ACC112 (cell line): ENCODE measurements around the gene SERPINA1.
"Not testable (repeated sequence)": the region's sequence is repeated elsewhere in the genome, so short reads cannot be mapped to it uniquely, and the experiment has no call there.

ENCODE experiments used
- H2AFZ ChIP-seq: fragments of 200-600 bp; sonication (generic); one replicate; pipeline ENCODE4 v1.6.0; 2017; ENCODE audit warnings: antibody characterized with exemption, low read length; ENCODE audit not compliant: unreplicated experiment
- H3K27ac ChIP-seq: fragments of 200-600 bp; sonication (generic); 2 replicates; pipeline ENCODE4 v1.5.1; 2014; ENCODE audit warnings: low read depth, mild to moderate bottlenecking, antibody characterized with exemption, low read length, moderate library complexity
- H3K27me3 ChIP-seq: fragments of 200-600 bp; sonication (generic); 2 replicates; pipeline ENCODE4 v1.6.1; 2014; ENCODE audit warnings: mild to moderate bottlenecking, antibody characterized with exemption, low read length, moderate library complexity, mixed read lengths; ENCODE audit not compliant: insufficient read depth
- H3K36me3 ChIP-seq: fragments of 200-600 bp; sonication (generic); 2 replicates; pipeline ENCODE4 v1.6.1; 2016; ENCODE audit warnings: mild to moderate bottlenecking, antibody characterized with exemption, low read length, moderate library complexity, mixed read lengths; ENCODE audit not compliant: insufficient read depth
- H3K4me1 ChIP-seq: fragments of 200-600 bp; sonication (generic); one replicate; pipeline ENCODE4 v1.6.1; 2016; ENCODE audit warnings: low read length, mixed read lengths; ENCODE audit not compliant: insufficient read depth, unreplicated experiment, control insufficient read depth
- H3K4me3 ChIP-seq: fragments of 200-600 bp; sonication (generic); 2 replicates; pipeline ENCODE4 v1.5.1; 2014; ENCODE audit warnings: mild to moderate bottlenecking, low read depth, low read length
- H3K79me2 ChIP-seq: fragments of 200-600 bp; sonication (generic); one replicate; pipeline ENCODE4 v1.6.0; 2016; ENCODE audit warnings: low read length; ENCODE audit not compliant: control insufficient read depth, unreplicated experiment, insufficient read depth

SERPINA1 gene

DNA sequence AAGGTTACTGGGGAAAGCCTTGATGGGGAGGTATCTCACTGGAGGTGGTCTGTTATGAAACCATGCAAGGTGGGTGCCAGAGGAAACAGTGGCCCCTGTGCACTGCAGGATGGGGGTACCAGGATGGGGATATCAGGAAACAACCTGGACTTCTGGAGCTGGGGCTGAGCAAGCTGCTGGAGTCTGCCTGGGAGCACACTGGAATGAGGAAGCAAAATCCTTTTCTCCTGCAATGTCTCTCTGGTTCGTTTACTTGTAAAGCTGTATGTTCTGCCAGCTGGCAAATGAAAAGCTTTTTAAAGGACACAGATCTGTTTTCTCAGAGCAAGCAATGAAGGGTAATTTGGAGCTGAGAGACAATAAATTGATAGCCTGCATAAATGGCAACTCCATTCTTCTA lies 23.2 kb upstream of the SERPINA1 start:
- Histone ChIP-seq H2AFZ (no peak overlapping the region), H3K4me3 (no peak overlapping the region), H3K36me3 (no peaks in the 10 kb centered on the region), H3K27ac (no peak overlapping the region), H3K27me3 (peaks cover 7% of the 10 kb centered on the region; the same call in 1 of the 2 replicates), H3K4me1 (no peaks in the 10 kb centered on the region), H3K79me2 (no peaks in the 10 kb centered on the region)

DNA sequence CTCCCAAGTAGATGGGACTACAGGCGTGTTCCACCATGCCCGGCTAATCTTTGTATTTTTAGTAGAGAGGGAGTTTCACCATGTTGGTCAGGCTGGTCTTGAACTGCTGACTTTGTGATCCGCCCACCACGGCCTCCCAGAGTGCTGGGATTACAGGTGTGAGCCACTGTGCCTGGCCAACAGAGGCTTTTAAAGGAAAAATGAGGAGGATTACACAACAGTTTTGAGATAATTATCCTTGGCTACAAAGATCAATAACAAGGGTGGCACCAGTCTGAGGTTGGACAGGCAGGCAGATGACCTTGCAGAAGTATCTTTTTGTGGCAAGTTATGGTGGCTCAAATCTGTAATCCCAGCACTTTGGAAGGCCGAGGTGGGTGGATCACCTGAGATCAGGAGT lies 21.0 kb upstream of the SERPINA1 start:
- H3K36me3 ChIP-seq, H3K4me1 ChIP-seq, H3K27ac ChIP-seq, H2AFZ ChIP-seq, H3K79me2 ChIP-seq, H3K4me3 ChIP-seq, H3K27me3 ChIP-seq: not testable (repeated sequence)

DNA sequence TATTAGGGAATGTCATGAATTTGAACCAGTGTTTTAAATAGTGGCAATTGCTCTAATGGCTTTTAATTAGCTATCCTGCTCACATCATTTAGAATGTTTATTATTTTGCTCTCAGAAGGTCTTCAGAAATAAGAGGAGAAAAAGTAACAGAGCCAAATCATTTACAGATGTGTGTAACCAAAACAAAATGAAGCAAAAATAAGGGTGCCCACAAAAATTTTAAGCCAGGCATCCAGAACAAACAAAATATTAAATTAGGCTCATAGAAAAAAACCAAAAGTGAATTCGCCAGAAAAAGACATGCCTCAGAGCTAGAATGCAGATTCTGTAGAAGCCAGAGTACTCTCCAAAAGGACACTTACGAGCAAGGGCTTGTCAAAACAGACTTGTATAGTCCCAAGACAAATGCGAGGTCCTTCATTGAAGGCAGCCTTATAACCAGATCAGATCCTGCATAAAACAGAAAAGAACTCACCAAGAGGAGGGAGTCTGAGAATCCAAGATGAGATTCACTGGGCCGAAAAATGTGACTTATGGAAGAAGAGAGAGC lies 20.2 kb upstream of the SERPINA1 start:
- no peak overlapping the region for H3K27ac ChIP-seq
- peaks cover 7% of the 10 kb centered on the region; the same call in 1 of the 2 replicates for H3K27me3 ChIP-seq
- no peaks in the 10 kb centered on the region for H3K79me2 ChIP-seq
- H2AFZ ChIP-seq: no peak overlapping the region
- H3K4me1 ChIP-seq: no peaks in the 10 kb centered on the region
- H3K4me3 ChIP-seq: no peak overlapping the region
- H3K36me3 ChIP-seq: no peaks in the 10 kb centered on the region

DNA sequence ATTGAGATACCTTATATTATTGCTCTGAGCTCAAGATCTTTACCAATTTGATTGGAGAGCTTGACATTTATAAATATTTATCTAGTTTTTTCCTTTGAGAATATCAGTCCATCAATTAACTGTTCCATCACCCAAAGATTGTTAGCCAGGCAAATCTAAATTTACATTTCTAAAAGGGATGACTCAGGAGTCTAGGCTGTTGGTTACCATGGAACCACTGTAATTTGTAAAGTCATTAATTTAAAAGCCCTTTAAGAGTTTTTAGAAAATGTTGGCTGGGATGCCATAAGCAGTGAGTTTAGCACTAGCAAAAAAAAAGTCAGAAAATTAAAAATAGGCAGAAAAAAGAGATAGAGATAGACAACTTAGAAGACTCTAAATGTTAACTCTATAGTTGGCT lies 19.5 kb upstream of the SERPINA1 start:
- H3K4me1 ChIP-seq: no peaks in the 10 kb centered on the region
- no peak overlapping the region for H3K27ac ChIP-seq
- H2AFZ ChIP-seq: no peak overlapping the region
- peaks cover 7% of the 10 kb centered on the region; the same call in 1 of the 2 replicates for H3K27me3 ChIP-seq
- H3K79me2 ChIP-seq: no peaks in the 10 kb centered on the region
- no peak overlapping the region for H3K4me3 ChIP-seq
- no peaks in the 10 kb centered on the region for H3K36me3 ChIP-seq

DNA sequence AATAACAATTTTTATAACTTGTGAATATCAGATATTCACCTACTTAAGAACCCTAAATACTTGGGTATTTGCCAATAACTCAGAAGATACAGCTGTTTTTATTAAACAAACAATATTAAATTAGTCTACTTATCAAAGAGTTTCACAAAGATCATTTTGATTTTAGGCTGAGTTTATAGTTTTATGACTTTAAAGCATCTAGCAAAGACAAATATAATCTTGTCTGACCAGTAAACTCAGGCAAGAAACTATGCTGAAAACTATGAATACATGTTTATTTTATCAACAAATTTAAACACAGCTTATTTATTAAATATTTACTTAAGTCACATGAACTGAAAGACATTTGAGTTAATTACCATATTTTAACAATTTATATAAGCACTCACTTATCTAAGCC lies 18.5 kb upstream of the SERPINA1 start:
- no peaks in the 10 kb centered on the region for H3K79me2 ChIP-seq
- H3K4me1 ChIP-seq: no peaks in the 10 kb centered on the region
- H3K36me3 ChIP-seq: no peaks in the 10 kb centered on the region
- no peaks in the 10 kb centered on the region for H3K27me3 ChIP-seq
- no peak overlapping the region for H3K4me3 ChIP-seq
- no peak overlapping the region for H3K27ac ChIP-seq
- no peak overlapping the region for H2AFZ ChIP-seq

DNA sequence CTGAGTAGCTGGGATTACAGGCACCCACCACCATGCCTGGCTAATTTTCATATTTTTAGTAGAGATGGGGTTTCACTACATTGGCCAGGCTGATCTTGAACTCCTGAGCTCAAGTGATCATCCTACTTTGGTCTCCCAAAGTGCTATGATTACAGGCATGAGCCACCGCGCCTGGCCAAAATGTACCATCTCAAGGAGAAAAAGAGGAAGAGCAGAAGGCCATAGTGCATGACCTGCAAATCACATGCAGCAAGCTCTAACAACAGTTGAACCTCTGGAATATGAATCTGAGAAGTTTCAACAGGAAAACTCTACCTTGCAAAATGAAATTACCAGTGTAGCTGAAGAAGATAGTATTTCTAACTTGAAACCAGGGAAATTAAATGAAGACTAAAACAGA lies 17.1 kb upstream of the SERPINA1 start:
- H3K36me3 ChIP-seq: no peaks in the 10 kb centered on the region
- H3K4me1 ChIP-seq: peaks cover 2% of the 10 kb centered on the region
- no peaks in the 10 kb centered on the region for H3K27me3 ChIP-seq
- H2AFZ ChIP-seq: no peak overlapping the region
- H3K4me3 ChIP-seq: no peak overlapping the region
- H3K79me2 ChIP-seq: no peaks in the 10 kb centered on the region
- H3K27ac ChIP-seq: no peak overlapping the region

DNA sequence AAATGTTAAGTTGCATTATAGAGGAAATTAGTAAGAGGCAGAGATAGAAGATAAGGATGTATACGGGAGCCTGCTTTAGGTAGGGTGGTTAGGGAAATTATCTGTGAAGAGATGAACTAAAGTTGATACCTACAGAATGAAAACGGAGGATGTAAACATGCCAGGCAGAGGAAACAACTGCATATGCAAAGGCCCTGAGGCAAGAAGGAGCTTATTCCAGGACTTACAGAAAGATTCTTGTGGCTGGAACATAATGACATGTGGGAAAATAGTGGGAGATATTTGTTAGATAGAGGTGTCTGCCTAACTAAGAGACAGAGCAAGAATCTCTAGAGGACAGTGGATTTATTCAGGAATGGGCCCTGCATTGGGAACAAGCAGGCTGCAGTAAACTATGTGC lies 16.2 kb upstream of the SERPINA1 start:
- H3K4me1 ChIP-seq: peaks cover 2% of the 10 kb centered on the region
- no peak overlapping the region for H2AFZ ChIP-seq
- no peaks in the 10 kb centered on the region for H3K27me3 ChIP-seq
- no peak overlapping the region for H3K27ac ChIP-seq
- no peak overlapping the region for H3K4me3 ChIP-seq
- H3K79me2 ChIP-seq: no peaks in the 10 kb centered on the region
- no peaks in the 10 kb centered on the region for H3K36me3 ChIP-seq

DNA sequence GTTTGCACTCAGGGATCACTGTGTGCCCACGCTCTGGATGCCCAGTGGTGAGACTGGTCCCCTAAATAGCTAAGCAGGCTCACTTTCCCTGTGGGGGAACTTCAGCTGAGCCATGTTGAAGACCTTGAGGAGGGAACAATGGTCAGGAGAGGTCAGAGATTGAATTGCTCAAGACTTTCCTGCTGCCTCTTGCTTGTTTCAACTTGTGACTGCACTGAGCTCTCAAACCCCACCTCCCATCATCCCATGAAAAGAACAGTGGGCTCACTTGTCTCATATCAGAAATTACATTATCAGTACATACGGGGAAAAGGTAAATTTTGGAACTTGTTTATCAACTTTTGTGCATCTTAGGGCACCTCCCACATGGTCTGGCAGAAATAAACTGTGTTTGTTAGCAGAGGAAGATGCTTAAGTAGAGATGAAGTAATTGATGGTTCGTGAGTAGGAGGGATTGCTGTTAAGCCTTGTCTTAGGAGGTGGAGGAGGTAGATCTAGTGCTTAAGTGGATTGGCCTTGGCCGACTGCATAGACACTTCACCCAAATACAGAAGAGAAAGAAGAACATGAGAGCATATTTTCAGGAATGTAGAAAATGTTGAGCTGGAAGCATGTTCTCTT lies 15.0 kb upstream of the SERPINA1 start:
- H3K79me2 ChIP-seq: no peaks in the 10 kb centered on the region
- H3K4me3 ChIP-seq: no peak overlapping the region
- no peak overlapping the region for H2AFZ ChIP-seq
- no peaks in the 10 kb centered on the region for H3K27me3 ChIP-seq
- H3K27ac ChIP-seq: no peak overlapping the region
- H3K4me1 ChIP-seq: peaks cover 2% of the 10 kb centered on the region
- no peaks in the 10 kb centered on the region for H3K36me3 ChIP-seq

DNA sequence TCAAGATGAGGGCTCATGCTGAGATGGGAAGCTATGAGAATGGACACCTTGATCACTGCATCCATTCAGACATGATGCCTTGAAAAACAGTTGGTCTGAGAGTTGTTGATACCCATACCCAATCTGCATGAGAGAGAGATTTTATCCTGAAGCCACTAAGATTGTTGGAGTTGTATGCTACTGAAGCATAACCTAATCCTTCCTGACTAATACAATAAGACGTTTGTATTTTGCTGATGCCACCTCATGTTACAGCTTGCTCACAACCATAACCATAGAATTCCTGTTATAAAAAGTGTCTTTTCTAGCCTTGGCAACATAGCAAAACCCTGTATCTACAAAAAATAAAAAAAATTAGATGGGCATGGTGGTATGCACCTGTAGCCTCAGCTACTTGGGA lies 12.7 kb upstream of the SERPINA1 start:
- H3K4me3 ChIP-seq: no peak overlapping the region
- H2AFZ ChIP-seq: no peak overlapping the region
- peaks cover 2% of the 10 kb centered on the region for H3K4me1 ChIP-seq
- H3K36me3 ChIP-seq: no peaks in the 10 kb centered on the region
- no peak overlapping the region for H3K27ac ChIP-seq
- H3K27me3 ChIP-seq: no peaks in the 10 kb centered on the region
- H3K79me2 ChIP-seq: no peaks in the 10 kb centered on the region

DNA sequence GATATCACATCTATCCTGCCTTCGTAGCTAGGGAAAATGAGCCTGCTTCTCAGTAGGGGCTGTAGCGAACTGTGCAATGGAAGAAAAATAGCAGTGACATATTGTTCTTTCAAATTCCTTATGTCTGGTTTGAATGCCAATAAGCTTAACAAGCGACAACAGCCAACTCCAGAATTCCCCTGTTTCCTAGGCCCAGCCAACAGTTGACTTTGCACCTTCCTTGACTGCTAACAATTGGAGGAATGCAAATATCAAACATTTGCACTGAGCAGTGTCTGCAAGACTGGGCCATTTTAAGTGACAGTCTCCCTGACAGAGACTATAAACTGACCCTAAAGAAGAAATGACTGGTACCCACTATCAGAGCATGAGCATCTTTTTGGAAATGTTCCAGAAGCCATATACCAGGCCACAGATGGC lies 12.0 kb upstream of the SERPINA1 start:
- no peak overlapping the region for H3K27ac ChIP-seq
- H3K4me3 ChIP-seq: no peak overlapping the region
- H3K79me2 ChIP-seq: no peaks in the 10 kb centered on the region
- no peak overlapping the region for H2AFZ ChIP-seq
- no peaks in the 10 kb centered on the region for H3K36me3 ChIP-seq
- H3K27me3 ChIP-seq: no peaks in the 10 kb centered on the region
- H3K4me1 ChIP-seq: peaks cover 4% of the 10 kb centered on the region

DNA sequence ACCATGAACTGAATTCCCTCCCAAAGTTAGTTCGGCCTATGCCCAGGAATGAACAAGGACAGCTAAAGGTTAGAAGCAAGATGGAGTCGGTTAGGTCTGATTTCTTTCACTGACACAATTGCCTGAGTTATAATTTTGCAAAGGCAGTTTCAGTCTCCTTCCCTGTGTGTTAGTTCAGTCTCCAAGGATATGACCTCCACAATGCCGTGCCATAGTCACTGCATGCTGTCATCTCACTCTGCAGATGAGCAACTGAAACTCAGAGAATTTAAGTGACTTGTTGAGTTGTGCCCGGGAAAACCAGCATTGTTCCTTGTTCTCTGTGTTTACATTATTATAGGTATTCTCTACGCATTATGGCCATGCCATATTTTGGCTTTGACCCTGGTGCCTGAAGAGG lies 10.1 kb upstream of the SERPINA1 start:
- no peaks in the 10 kb centered on the region for H3K36me3 ChIP-seq
- H3K27me3 ChIP-seq: no peaks in the 10 kb centered on the region
- H3K27ac ChIP-seq: no peak overlapping the region
- no peaks in the 10 kb centered on the region for H3K79me2 ChIP-seq
- H3K4me1 ChIP-seq: peaks cover 22% of the 10 kb centered on the region
- no peak overlapping the region for H3K4me3 ChIP-seq
- H2AFZ ChIP-seq: no peak overlapping the region
